Measurements from ENCODE around the gene SLC24A5. TPM values are rescaled to one million over a fixed set of nuclear protein-coding genes. Genes with fewer than 3 reads are reported as not detected.

The SLC24A5 gene
- total RNA-seq, 2 donors from 2014 or later: not detected

DNA sequence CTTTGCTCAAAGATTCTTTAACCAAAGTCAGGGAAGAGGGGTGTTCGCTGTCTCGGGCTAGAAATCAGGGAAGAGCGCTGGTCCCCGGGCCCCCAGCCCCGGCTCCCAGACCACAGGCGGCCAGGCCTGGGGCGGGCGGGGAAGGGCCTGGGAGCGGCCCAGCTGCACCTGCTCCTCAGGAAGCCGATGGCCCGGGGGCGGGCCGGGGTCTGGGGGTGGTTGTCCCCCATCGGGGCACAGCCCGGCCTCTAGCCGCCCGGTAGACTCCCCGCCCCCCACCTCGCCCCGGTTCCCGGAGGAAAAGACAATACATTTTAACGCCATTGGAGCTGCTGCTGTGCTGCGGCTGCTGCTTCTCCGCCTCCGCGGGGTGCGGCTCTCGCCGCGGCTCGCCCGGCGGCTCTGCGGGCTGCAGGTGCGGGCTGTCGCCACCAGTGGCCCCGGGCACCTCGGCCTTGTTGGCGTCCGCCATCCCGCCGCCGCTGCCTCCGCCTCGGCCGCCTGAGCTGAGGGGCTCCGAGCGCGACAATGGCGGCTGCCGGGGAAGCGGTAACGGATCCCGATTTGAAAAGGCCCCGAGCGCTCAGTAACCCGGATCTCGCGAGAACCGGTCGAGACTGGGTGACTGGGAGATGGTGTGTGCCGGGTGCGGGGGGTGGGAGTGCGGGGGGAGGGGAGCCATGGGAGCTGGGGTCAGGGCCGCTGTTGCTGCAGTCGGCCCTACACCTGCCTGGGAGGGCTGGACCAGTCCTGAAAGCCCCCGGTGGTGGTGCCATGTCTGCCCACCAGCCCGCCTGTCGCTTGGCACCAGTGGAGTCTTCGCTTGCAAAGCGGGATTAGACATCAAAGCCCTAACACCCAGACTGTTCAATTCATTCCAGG lies 57.2 kb downstream of the SLC24A5 start, which contains the start of gene MYEF2:
Gene MYEF2, minus strand, starts transcription at position 530 of the 882 bp plus-strand sequence. Its CDS starts 58 bp downstream, at position 472.
- intact Hi-C loops (cut with DNase I): no loop called here
- DNase-seq (ENCODE audit: low spot score): peak; percentile 85

DNA sequence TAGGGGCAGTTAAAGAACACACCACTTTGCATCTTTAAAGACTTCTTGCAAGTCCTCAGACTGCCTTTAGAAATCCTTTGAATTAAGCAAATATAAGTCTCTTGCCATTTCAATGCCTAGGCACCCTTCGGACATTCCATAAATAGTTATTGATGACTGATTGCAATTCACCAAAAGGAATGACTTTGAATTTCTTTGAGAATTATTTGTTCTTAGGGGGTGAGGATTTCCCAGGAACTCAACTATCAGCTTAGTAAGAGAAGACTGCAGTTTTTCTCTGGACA lies 57.8 kb downstream of the SLC24A5 start:
- intact Hi-C loops (cut with DNase I): no loop called here
- no peak for DNase-seq (ENCODE audit: low spot score)

DNA sequence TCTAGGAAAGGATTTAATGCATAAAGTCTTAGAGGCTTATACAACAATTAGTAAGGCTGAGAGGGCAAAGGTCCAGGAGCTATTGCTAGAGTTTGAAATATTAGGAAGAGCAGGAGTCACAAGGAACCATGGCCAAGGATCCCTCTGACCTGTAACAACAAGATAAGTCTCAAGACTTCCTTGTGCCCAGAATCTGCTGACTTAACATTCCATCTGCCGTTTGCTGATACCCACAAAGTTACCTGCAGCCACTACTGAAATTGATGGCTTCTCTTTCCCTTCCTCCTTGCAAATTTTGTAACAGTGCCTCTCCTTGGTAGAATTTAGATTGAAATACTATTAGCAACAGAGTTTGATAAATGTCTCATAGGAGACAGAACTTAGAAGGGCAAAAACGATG lies 62.0 kb downstream of the SLC24A5 start:
- no peak for DNase-seq (ENCODE audit: low spot score)
- intact Hi-C loops (cut with DNase I): no loop called here

DNA sequence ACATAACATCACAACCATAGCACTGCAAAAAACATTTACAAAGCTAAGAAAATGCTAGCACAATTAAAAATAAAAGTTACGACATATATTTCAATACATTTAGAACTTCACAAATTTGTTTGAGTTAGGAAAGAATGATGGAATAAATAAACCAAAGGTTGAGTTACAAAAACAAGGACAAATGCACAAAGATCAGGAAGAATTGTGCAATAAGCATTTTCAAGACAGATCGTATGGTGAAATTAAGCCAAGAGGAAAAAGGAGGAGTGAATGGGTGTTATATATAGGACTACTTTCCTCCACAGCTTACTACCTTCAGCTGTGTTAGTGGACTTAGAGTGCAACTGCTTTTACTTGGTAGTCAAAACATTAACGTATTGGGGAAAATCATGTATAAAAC lies 64.7 kb downstream of the SLC24A5 start:
- intact Hi-C loops (cut with DNase I): no loop called here
- no peak for DNase-seq (ENCODE audit: low spot score)

DNA sequence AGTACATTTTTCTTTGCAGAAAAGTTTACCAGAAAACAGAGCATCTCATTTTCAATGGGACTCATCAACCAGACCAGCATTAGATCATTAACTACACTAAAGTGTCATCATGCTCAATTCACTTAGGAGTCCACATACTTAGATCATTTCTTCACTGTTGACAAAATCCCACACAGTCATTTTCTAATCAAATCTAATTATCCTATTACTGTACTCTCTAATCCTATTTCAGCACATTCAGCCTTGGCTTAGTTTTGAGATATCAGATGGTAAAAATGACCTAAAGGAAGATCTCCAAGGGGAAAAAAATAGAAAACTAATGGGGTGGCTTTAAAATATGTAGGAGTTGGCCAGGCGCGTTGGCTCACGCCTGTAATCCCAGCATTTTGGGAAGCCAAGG lies 65.5 kb downstream of the SLC24A5 start:
- DNase-seq (ENCODE audit: low spot score): no peak
- intact Hi-C loops (cut with DNase I): no loop called here

DNA sequence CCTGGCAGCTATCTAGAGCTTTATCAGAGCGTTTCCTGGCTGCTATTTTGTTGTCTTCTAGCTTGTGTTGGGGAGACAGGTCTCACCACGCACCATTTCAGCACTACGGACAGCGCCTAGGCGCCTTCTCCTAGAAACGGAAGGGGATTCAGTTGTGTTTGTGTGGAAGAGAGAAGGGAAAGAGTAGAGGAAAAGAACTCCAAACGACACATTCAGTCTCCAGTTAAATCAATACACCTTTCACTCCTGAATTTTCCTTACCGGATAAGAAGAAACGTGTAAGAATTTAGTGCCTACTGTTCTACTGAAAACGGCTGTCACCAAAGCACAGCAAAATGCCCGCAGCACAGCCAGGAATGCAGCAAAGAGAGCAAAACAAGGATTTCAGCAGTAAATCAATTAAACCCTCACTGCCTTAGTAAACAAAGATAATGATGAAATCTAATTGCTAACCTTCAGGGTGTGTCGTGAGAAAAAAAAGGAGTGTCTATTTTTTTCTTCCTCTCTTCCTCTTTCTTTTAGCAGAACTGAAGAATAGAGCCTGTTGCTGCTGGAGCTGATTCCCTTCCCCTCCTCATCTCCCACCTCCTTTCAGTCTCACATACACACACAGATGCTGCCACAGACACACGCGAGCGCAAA lies 70.3 kb downstream of the SLC24A5 start:
- intact Hi-C loops (cut with DNase I): no loop called here
- peak; percentile 88 for DNase-seq (ENCODE audit: low spot score)

DNA sequence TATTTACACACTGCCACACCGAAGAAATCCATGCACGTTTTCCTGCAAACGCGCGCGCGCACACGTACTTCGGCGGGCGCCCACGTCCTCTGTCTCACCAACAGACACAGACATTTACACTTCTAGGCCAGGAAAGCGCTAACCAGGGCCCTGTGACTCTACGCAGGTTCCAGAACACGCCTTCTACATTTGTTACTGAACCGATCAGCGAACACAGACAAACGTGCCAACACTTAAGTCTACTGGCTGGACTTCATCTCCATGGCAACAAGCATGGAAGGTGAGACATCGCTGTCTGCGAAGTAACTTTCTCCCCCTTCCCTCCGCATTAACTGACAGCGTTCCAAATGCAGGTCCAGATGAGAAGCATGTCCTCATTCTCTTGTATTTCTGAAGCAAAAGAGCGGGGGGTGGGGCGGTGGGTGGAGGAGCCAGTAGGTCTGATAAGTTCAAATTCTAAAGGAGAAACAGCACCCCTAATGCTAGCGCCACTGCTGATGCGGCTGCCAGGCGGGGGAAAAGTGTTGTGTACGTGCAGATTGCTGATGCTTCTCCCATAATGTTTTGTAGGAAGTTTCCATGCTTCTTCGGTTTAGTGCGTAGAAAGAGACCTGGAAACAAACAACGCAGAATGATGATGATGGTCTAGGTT lies 70.9 kb downstream of the SLC24A5 start, which contains the start of gene CTXN2:
Gene CTXN2, plus strand, starts transcription at position 92 of the 652 bp plus-strand sequence. CDS start 9,636 bp downstream, outside the sequence.
- DNase-seq (ENCODE audit: low spot score): no peak
- intact Hi-C loops (cut with DNase I): no loop called here

Other genes with a start within 250 kb of the SLC24A5 start
- 10 to 100 TPM; 16.5 to 34.5 TPM for gene MYEF2, start 57.3 kb downstream of the SLC24A5 start, total RNA-seq
- gene CTXN2, start 70.7 kb downstream of the SLC24A5 start, total RNA-seq: not detected
- not detected for gene SLC12A1, start 85.3 kb downstream of the SLC24A5 start, total RNA-seq
- gene DUT, start 210.4 kb downstream of the SLC24A5 start, total RNA-seq: 10 to 100 TPM; 63.7 to 66.5 TPM

All from posterior vena cava (tissue), 2 donors.